ENCODE measurements around the gene GPR27.

- TF ChIP-seq ZNF549 (tag by site-specific recombination; IDR thresholded peaks at IDR 0.05) (no peak), ZBTB44 (tag by site-specific recombination; IDR thresholded peaks at IDR 0.05) (no peak), GLIS1 (tag by site-specific recombination; IDR thresholded peaks at IDR 0.05) (no peak), CTCF (tag by site-specific recombination; IDR thresholded peaks at IDR 0.05) (no peak)
These were observed at the start of gene GPR27 for GRCh38 chr3:71753701-71754609.

Measured in HEK293 (cell line).